ENCODE measurements around the gene KSR1. TPM values are rescaled to one million over a fixed set of nuclear protein-coding genes. Genes with fewer than 3 reads are reported as not detected.
"Not testable (repeated sequence)": the region's sequence is repeated elsewhere in the genome, so short reads cannot be mapped to it uniquely, and the experiment has no call there.

Gene KSR1
- total RNA-seq, 1 donor from 2014 or later = 122 TPM

DNA sequence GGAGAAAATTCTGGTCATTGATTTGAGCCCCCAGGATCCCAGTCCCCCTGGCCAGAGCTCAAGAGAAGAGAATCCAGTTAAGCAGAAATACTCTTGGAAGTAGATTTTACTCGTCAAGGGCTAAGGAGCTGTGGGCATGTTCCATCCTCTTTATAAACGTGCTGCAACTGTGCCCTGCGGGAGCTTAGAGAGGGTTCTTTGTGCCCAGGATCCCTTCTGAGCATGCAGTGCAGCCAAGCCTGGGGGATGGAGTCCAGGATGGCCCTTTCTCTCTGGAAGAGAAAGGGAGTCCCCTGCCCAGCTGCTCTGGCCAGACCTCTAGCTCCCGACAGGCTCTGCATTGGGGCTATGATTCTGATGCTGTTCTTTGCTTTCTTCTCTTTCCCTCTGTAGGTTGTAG lies 165.3 kb downstream of the KSR1 start:
- Mint-ChIP-seq H3K36me3 (ENCODE audit: low read depth) (peaks cover 56% of the 10 kb centered on the region), H3K27me3 (ENCODE audit: insufficient read depth) (no peaks in the 10 kb centered on the region), H3K27ac (peak overlapping the region; percentile 49), H3K9me3 (no peaks in the 10 kb centered on the region), H3K4me1 (ENCODE audit: low read depth) (peaks cover 25% of the 10 kb centered on the region), H3K4me3 (no peak overlapping the region)
- no peak for DNase-seq (ENCODE audit: low spot score)
- intact Hi-C loops (cut with micrococcal nuclease) = no loop called here

DNA sequence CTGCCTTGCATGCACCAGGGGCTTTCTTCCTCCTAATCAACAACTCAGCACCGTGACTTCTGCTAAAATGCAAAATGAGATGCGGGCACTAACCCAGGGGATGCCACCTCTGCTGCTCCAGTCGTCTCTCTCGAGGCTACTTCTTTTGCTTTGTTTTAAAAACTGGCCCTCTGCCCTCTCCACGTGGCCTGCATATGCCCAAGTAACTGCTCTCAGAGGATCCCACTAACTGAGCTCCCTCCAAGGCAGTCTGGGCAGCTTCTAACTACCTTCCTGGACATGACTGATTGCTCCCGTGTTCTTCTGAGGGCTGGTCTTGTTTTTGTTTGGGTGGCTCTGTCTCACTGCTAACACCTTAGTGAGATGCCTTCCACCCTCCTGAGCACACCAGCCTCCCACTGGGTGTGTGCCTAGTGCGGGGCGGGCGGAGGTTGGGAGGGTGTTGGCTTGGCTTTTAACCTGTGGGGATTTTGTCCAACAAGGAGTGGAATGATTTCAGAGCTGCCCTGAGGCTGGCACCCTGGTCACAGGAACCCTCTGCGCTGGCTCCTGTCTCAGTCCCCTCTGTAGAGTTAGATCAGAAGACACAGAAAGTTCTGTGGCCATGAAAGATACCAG lies 165.8 kb downstream of the KSR1 start:
- intact Hi-C loops (cut with micrococcal nuclease) = no loop called here
- Mint-ChIP-seq H3K4me3 (no peak overlapping the region), H3K27me3 (ENCODE audit: insufficient read depth) (no peaks in the 10 kb centered on the region), H3K36me3 (ENCODE audit: low read depth) (peaks cover 54% of the 10 kb centered on the region), H3K27ac (peak overlapping the region; percentile 49), H3K4me1 (ENCODE audit: low read depth) (peaks cover 20% of the 10 kb centered on the region), H3K9me3 (no peaks in the 10 kb centered on the region)
- DNase-seq (ENCODE audit: low spot score) = no peak

GRCh38 chr17:27622986-27623385 lies 166.7 kb downstream of the KSR1 start:
- Mint-ChIP-seq H3K4me1 (ENCODE audit: low read depth) (peaks cover 20% of the 10 kb centered on the region), H3K9me3 (no peaks in the 10 kb centered on the region), H3K4me3 (no peak overlapping the region), H3K36me3 (ENCODE audit: low read depth) (peaks cover 48% of the 10 kb centered on the region), H3K27ac (no peak overlapping the region), H3K27me3 (ENCODE audit: insufficient read depth) (no peaks in the 10 kb centered on the region)
- DNase-seq (ENCODE audit: low spot score) = no peak
- intact Hi-C loops (cut with micrococcal nuclease) = no loop called here

DNA sequence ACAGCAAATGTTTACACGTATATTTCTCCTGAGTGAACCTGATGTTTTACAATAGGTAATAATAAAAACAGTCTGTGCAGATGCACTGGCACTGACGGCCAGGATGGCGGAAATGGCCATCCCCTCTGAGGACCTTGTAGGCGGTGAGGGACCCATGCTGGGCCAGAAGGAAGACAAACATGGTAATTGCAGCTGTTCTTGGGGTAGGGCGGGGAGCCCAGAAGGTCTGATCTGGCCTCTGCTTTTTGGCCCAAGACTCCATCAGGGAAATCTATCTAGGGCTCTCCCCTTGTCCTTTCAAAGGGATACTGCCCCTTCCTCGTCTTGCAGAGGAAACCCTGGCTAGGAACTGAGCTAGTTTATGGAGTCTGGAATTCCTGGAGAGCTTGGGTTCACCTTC lies 167.4 kb downstream of the KSR1 start:
- H3K9me3 Mint-ChIP-seq = no peaks in the 10 kb centered on the region
- no peak overlapping the region for H3K4me3 Mint-ChIP-seq
- DNase-seq (ENCODE audit: low spot score) = no peak
- H3K4me1 Mint-ChIP-seq (ENCODE audit: low read depth) = peaks cover 20% of the 10 kb centered on the region
- H3K27me3 Mint-ChIP-seq (ENCODE audit: insufficient read depth) = no peaks in the 10 kb centered on the region
- H3K36me3 Mint-ChIP-seq (ENCODE audit: low read depth) = peaks cover 44% of the 10 kb centered on the region
- no peak overlapping the region for H3K27ac Mint-ChIP-seq
- intact Hi-C loops (cut with micrococcal nuclease) = no loop called here

GRCh38 chr17:27624539-27624938 lies 168.3 kb downstream of the KSR1 start:
- Mint-ChIP-seq H3K9me3 (no peaks in the 10 kb centered on the region), H3K4me3 (no peak overlapping the region), H3K36me3 (ENCODE audit: low read depth) (peaks cover 44% of the 10 kb centered on the region), H3K27ac (no peak overlapping the region), H3K4me1 (ENCODE audit: low read depth) (peaks cover 26% of the 10 kb centered on the region), H3K27me3 (ENCODE audit: insufficient read depth) (no peaks in the 10 kb centered on the region)
- no peak for DNase-seq (ENCODE audit: low spot score)
- intact Hi-C loops (cut with micrococcal nuclease) = no loop called here

DNA sequence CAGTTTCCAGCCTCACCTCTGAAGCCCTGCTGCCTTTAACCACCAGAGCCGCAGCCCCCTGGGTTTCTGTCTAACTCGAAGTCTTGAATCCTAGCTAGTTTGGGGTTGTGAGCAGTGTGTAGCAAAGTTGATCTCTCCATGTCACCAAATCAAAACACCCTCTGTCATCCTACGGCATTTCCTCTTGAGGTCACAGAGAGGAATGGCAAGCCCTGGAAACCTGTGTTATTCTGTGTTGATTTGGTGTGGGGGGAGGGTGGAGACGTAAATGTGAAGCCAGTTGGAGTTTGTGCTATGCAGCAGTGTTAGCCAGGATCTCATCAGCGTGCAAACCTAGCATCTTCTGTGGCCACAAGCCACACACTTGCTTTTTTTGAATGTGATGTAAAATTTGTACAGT lies 169.6 kb downstream of the KSR1 start:
- H3K4me1 Mint-ChIP-seq (ENCODE audit: low read depth) = peaks cover 30% of the 10 kb centered on the region
- intact Hi-C loops (cut with micrococcal nuclease) = no loop called here

GRCh38 chr17:27627514-27627913 lies 171.3 kb downstream of the KSR1 start:
- Mint-ChIP-seq H3K27me3 (ENCODE audit: insufficient read depth) (no peaks in the 10 kb centered on the region), H3K9me3 (no peaks in the 10 kb centered on the region), H3K36me3 (ENCODE audit: low read depth) (peaks cover 34% of the 10 kb centered on the region), H3K4me3 (no peak overlapping the region), H3K4me1 (ENCODE audit: low read depth) (peaks cover 30% of the 10 kb centered on the region), H3K27ac (no peak overlapping the region)
- no peak for DNase-seq (ENCODE audit: low spot score)
- intact Hi-C loops (cut with micrococcal nuclease) = no loop called here

More for the DNA sequence above, 169.6 kb downstream of the KSR1 start:
- no peaks in the 10 kb centered on the region for H3K9me3 Mint-ChIP-seq
- H3K27me3 Mint-ChIP-seq (ENCODE audit: insufficient read depth) = no peaks in the 10 kb centered on the region
- no peak overlapping the region for H3K4me3 Mint-ChIP-seq
- no peak overlapping the region for H3K27ac Mint-ChIP-seq
- no peak for DNase-seq (ENCODE audit: low spot score)
- peaks cover 40% of the 10 kb centered on the region for H3K36me3 Mint-ChIP-seq (ENCODE audit: low read depth)

- H3K27me3 Mint-ChIP-seq (ENCODE audit: insufficient read depth) = no peaks in the 10 kb centered on the region
- H3K36me3 Mint-ChIP-seq (ENCODE audit: low read depth) = peaks cover 28% of the 10 kb centered on the region
Observed at GRCh38 chr17:27628376-27628775, 172.1 kb downstream of the KSR1 start.

GRCh38 chr17:27629260-27629659 lies 173.0 kb downstream of the KSR1 start:
- intact Hi-C loops (cut with micrococcal nuclease); H3K4me3 Mint-ChIP-seq; H3K27me3 Mint-ChIP-seq (ENCODE audit: insufficient read depth); DNase-seq (ENCODE audit: low spot score); H3K9me3 Mint-ChIP-seq: not testable (repeated sequence)
- H3K4me1 Mint-ChIP-seq (ENCODE audit: low read depth) = peaks cover 39% of the 10 kb centered on the region
- peaks cover 24% of the 10 kb centered on the region for H3K36me3 Mint-ChIP-seq (ENCODE audit: low read depth)
- H3K27ac Mint-ChIP-seq = peak overlapping the region; percentile 68

More at GRCh38 chr17:27628376-27628775, 172.1 kb downstream of the KSR1 start:
- intact Hi-C loops (cut with micrococcal nuclease) = no loop called here
- Mint-ChIP-seq H3K27ac (no peak overlapping the region), H3K9me3 (no peaks in the 10 kb centered on the region), H3K4me3 (no peak overlapping the region), H3K4me1 (ENCODE audit: low read depth) (peaks cover 35% of the 10 kb centered on the region)
- no peak for DNase-seq (ENCODE audit: low spot score)

DNA sequence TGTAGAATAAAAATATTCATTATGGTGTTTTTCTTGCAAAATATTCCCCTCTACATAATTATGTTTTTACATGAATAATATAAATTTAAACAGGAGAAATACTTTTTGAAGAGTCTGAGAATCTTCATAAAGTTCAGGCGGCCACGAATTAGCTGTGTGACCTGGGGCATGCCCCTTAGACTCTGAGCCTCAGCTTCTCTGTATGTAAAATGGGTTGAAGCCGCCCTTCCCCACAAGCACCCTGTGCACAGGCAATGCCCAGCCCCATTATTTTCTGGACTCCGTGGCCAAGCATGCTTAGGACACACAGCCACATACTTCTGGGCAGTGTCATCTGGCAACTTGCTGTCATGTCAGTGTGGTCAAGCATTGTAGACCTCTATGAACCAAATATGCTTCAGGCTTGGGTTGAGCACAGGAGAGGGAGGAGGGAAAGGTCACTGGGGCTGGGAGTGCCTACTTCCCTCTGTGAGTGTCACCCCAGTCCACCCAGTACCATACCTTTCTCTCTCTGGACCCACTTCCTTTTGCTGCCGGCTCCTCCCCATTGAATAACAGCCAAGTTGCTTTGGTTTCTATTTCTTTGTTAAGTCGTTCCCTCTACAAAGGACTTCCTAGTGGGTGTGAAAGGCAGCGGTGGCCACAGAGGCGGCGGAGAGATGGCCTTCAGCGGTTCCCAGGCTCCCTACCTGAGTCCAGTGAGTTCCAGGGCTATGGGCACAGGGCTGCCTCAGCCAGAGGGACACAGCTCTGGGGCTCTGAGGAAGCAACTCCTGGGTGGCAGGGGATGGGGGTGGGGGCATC lies 174.6 kb downstream of the KSR1 start, which contains the start of gene LGALS9:
Gene LGALS9, plus strand, starts transcription at position 582 of the 804 bp plus-strand sequence. Its CDS starts 78 bp downstream, at position 660.
- intact Hi-C loops (cut with micrococcal nuclease) = loop anchor here (1.0 kb wide), 1 partner anchor 15 kb away; no protein-coding TSS in a partner anchor
- Mint-ChIP-seq H3K27me3 (ENCODE audit: insufficient read depth) (no peaks in the 10 kb centered on the region), H3K4me3 (peak within 1 kb of the TSS; percentile 89), H3K36me3 (ENCODE audit: low read depth) (peaks cover 29% of the 10 kb centered on the region), H3K9me3 (no peaks in the 10 kb centered on the region), H3K4me1 (ENCODE audit: low read depth) (peaks cover 54% of the 10 kb centered on the region), H3K27ac (peak within 1 kb of the TSS; percentile 91)
- peak; percentile 37 for DNase-seq (ENCODE audit: low spot score)

GRCh38 chr17:27631411-27631760 lies 175.1 kb downstream of the KSR1 start:
- peaks cover 28% of the 10 kb centered on the region for H3K36me3 Mint-ChIP-seq (ENCODE audit: low read depth)

DNA sequence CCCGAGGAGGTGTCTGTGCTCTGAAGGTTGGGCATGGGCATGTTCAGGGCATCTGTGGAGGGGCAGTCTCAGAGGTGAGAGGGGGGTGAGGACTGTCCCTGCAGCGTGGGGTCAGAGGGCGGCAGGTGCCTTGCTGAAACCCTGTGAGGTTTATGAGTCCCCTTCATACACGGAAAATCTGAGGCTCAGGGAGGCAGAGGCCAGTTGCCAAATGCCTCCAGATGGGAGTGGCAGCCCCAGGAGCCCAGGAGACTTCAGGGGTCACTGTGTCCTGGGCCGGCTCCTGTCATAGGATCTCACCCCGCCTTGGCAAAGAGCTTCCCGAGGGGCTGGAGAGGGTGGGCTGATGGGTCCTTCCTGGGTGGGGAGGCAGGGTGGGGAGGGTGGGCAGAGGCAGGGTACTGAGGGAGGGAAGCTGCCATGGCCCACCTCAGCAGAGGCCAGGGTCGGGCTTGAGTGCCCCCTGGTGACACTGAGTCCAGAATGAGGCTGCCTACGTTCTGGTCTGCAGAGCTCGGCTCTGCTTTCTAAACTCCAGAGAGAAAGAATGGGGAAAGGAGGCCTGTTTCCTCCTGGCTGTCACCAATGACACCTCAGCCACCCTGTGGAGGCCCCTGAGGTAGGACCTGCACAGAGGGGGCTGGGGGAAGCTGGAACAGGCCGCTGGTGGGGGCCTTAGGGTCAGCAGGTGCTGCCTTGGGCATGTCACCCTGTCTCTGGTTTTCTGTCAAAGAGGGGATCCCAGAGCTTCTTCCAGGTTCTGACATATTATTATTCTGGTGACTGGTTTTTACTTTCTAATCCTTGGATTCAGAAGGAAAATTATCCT lies 175.9 kb downstream of the KSR1 start:
- H3K27me3 Mint-ChIP-seq (ENCODE audit: insufficient read depth) = no peaks in the 10 kb centered on the region
- H3K4me1 Mint-ChIP-seq (ENCODE audit: low read depth) = peaks cover 54% of the 10 kb centered on the region
- peaks cover 25% of the 10 kb centered on the region for H3K36me3 Mint-ChIP-seq (ENCODE audit: low read depth)
- DNase-seq (ENCODE audit: low spot score) = no peak
- H3K27ac Mint-ChIP-seq = peak overlapping the region; percentile 91
- H3K4me3 Mint-ChIP-seq = peak overlapping the region; percentile 89
- intact Hi-C loops (cut with micrococcal nuclease) = loop anchor here (1.0 kb wide), 1 partner anchor 16 kb away; no protein-coding TSS in a partner anchor
- no peaks in the 10 kb centered on the region for H3K9me3 Mint-ChIP-seq

More at GRCh38 chr17:27631411-27631760, 175.1 kb downstream of the KSR1 start:
- H3K4me1 Mint-ChIP-seq (ENCODE audit: low read depth) = peaks cover 54% of the 10 kb centered on the region
- peak overlapping the region; percentile 91 for H3K27ac Mint-ChIP-seq
- no peaks in the 10 kb centered on the region for H3K27me3 Mint-ChIP-seq (ENCODE audit: insufficient read depth)
- no peak for DNase-seq (ENCODE audit: low spot score)
- intact Hi-C loops (cut with micrococcal nuclease) = loop anchor here (1.0 kb wide), 1 partner anchor 15 kb away; no protein-coding TSS in a partner anchor
- H3K4me3 Mint-ChIP-seq = peak overlapping the region; percentile 89
- H3K9me3 Mint-ChIP-seq = no peaks in the 10 kb centered on the region
